HG03280 (cell line): Measurements from ENCODE around the gene SYNE1.

Experiments used
- ATAC-seq: cut with Tn5 transposase; IDR thresholded peaks from one replicate; pipeline ENCODE4 v1.9.1; 2021; ENCODE audit warnings: mild to moderate bottlenecking, moderate library complexity; ENCODE audit not compliant: unreplicated experiment

The SYNE1 gene

DNA sequence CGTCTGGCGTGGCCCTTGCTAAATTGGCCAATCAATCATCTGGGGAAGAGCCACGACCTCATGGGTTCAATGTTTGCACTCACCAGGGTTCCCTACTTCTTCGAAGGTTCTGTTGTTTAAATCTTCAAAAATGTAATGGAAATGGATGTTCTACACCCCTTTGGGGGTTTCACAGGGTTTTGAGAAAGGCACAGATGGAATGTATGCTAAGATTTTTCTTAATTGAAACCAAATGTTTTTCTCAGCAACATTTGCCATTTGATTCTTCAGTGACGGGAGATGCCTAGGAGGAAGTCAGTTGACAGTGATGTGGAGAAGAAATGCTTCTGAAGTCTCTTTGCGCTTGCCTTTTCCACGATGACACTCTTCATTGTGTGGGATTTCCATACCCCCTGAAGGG is 517.3 kb downstream of the SYNE1 start:
- ATAC-seq = no peak

DNA sequence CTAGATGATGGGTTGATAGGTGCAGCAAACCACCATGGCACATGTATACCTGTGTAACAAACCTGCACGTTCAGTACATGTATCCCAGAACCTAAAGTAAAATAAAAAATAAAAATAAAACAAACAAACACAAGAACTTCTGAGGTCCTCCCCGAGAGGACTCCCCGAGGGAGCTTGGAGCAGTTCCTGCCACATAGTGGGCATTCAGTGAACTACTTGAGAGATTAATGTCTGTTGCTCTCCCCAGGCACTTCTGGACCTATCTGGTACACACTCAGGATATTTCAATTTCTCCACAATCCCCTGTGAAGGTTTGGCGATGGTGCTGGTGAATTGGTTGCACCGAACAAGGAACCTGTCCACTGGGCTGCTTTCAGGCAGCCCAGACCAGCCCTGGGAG is 518.5 kb downstream of the SYNE1 start:
- ATAC-seq = no peak

GRCh38 chr6:152118224-152118623 is 518.9 kb downstream of the SYNE1 start:
- no peak for ATAC-seq

DNA sequence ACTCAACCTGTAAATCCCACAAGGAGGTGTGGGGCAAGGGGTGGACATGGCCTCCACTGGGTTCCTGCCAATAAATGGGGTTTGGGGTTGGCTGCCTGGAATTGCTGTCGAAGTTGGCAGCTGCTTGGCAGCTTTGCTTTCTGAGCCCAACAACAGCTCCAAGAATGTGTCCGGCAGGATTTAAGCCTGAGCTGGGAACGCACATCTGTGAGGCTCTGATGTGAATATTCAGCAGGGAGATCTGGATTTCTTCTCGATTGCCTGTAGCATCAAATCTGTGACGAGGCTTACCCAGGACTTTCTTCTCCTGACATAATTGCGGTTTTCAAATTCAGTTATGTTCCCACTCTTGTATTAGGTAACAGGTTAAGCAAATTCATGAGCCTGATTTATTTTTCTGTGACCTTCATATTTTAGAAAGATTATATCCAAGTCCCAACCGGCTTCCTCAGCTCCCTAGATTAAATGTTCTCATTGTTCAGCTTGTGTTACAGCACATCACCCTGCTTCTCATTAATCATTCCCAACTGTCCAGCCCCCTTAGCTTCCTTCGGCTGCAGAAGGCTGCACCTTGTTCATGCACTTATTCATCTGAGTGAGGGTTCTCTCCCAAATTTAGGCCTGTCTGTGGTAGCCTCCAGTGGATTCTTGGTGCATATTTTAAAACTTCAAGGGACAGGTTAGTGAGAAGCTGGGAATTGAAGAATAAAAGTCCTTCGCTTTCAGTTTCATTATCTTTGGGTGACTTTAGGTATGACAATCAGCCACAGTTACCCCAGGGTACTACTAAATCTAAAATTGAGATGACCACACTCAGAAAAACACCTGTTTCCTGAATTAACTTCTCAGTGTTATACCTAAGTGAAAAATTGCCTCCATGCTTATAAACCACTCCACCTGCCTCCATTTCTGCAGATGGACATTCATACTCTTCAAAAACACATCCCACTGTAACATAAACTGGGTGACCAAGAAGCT is 519.7 kb downstream of the SYNE1 start:
- no peak for ATAC-seq

- no peak for ATAC-seq
These were observed 524.5 kb downstream of the SYNE1 start for GRCh38 chr6:152112491-152113261.

GRCh38 chr6:152110886-152111820 is 526.0 kb downstream of the SYNE1 start:
- no peak for ATAC-seq

- ATAC-seq = no peak
These were observed 529.2 kb downstream of the SYNE1 start for GRCh38 chr6:152107973-152108372.

DNA sequence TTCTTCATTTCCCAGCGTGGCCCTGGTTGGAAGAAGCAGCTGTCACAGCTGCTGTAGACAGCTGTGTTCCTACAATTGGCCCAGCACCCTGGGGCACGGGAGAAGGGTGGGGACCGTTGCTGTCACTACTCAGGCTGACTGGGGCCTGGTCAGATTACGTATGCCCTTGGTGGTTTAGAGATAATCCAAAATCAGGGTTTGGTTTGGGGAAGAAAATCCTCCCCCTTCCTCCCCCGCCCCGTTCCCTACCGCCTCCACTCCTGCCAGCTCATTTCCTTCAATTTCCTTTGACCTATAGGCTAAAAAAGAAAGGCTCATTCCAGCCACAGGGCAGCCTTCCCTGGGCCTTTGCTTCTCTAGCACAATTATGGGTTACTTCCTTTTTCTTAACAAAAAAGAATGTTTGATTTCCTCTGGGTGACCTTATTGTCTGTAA is 537.0 kb downstream of the SYNE1 start:
- no peak for ATAC-seq

- ATAC-seq = no peak
These were observed 537.5 kb downstream of the SYNE1 start for GRCh38 chr6:152099446-152100182.

- no peak for ATAC-seq
These were observed 538.5 kb downstream of the SYNE1 start for GRCh38 chr6:152098683-152099082.

DNA sequence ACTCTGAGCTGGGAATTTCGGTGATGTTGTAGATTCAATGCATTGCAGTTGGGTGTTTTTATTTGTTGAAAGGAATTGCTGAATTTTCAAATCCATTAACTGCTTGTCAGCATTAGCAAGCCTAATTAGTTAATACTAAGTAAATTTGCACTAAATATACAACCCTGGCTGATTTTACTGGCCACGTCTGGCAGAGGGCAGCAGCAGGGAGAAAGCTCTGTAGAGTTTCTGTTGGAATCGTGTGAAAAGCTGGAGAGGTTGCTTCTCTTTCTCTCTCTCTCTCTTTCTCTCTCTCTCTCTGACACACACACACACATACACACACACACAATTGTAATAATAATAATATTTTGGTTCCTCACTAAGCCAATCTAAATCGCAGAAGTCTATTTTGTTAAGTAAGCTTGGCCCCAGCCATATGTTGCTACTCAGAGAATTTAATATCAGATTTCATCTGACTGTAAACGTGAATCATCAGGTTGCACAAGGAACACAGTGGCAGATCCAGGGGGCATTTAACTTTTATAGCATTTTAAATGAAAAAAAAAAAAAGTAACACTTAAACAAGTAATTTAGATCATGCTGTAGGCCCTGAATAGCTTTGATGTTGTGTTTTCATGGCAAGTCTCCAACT is 540.2 kb downstream of the SYNE1 start:
- ATAC-seq = no peak

- ATAC-seq = no peak
These were observed 542.1 kb downstream of the SYNE1 start for GRCh38 chr6:152094992-152095592.

- ATAC-seq = no peak
These were observed 542.9 kb downstream of the SYNE1 start for GRCh38 chr6:152094276-152094675.

DNA sequence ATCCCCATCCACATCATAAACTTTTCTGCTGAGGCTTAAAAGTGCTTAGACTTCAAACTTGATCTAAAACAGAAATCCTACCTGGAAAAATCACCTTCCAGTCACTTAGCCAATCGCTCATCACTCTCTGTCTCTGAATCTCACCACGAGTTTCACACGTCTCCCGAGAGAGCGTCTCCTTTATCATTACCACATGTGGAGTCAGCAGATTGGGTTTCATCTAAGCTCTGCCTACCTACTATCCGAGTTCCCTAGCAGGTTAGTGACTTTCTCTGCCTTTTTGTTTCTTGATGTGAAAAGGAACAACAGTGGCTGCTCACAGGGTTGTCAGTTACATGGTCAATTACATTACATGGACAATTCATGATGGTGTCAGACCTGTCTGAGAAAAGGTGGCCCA is 543.5 kb downstream of the SYNE1 start:
- no peak for ATAC-seq

DNA sequence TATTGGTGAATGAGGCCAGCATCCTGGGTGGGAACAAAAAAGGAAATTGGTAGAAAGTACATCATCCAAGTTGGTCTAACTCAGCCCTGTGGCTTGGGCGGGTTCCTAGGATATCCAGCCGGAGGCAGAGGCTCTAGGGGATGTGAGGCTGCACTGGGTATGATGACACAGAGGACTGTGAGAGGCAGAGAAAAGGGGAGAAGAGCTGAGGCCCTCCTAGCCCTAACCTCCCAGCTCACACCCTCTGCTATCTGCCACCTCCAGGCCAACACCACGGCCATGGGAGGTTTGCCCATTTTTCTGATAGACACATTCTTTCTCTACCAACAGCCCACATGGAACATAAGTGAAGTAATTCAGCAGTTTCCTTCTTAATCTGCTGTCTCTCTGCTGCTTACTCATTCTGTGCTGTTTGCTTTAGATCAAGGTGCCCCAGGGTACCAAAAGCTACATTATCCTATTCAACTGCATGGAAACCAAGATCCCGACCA is 545.3 kb downstream of the SYNE1 start:
- ATAC-seq = no peak

- no peak for ATAC-seq
These were observed 546.0 kb downstream of the SYNE1 start for GRCh38 chr6:152091201-152091600.

DNA sequence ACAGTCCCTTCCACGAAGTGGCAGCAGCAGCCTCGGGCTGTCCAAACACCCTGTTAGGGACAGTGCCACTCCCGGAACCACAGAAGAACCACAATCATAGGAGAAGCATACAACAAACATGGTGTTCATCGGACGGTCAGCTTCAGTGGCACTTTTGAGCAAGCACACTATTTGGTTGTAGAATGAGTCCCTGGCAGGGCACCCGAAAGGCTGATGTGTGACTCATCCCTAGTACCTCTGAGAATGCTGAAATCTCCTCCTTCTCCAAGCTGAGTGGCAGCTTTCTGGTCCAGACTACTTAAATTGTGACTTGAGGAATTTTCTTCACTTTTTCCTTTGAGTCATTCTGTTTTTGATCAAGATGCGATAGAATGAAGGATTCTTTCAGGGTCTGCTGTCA is 547.2 kb downstream of the SYNE1 start:
- ATAC-seq = no peak

- no peak for ATAC-seq
These were observed 549.5 kb downstream of the SYNE1 start for GRCh38 chr6:152087701-152088100.

DNA sequence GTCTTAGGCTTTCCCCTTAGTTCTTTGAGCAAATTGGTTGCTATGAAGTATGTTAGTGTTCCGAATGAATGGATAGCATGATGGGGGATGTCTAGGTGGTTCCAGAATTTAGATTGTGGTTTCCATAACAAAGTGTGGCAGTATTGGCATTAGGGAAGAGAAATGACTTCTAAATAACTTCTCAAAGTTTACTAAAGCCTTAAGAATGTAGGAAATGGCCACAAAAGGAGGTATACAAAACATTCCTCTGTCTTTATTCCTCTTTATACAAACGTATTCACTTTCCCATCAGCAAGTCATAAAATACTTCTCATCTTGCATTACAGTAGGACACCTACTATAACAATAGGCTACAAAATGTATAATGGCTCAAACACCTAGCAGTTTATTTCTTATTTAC is 550.1 kb downstream of the SYNE1 start:
- no peak for ATAC-seq
